ENCODE measurements around the gene SLAMF9.

The SLAMF9 gene

DNA sequence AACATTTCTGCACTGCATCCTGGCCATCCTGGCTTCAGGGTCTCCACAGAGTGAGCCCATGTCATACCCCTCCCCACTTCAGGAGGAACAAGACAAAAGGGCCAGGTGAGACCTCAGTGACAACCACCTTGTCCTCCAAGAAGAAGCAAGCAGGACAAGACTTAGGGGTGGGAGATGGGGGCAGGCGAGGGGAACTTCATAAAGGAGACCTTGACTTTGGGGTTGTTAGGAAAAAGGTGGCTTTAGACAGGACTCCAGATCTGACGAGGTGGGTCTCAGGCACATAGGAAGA, 24.0 kb upstream of the SLAMF9 start:
- FAIRE-seq (no peak), DNase-seq (ENCODE audit: insufficient read length, low spot score) (no peak)
- TF ChIP-seq, protein P1, sequence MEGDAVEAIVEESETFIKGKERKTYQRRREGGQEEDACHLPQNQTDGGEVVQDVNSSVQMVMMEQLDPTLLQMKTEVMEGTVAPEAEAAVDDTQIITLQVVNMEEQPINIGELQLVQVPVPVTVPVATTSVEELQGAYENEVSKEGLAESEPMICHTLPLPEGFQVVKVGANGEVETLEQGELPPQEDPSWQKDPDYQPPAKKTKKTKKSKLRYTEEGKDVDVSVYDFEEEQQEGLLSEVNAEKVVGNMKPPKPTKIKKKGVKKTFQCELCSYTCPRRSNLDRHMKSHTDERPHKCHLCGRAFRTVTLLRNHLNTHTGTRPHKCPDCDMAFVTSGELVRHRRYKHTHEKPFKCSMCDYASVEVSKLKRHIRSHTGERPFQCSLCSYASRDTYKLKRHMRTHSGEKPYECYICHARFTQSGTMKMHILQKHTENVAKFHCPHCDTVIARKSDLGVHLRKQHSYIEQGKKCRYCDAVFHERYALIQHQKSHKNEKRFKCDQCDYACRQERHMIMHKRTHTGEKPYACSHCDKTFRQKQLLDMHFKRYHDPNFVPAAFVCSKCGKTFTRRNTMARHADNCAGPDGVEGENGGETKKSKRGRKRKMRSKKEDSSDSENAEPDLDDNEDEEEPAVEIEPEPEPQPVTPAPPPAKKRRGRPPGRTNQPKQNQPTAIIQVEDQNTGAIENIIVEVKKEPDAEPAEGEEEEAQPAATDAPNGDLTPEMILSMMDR (IDR thresholded peaks at IDR 0.05; ENCODE audit: insufficient read depth, missing control alignments) = no peak

DNA sequence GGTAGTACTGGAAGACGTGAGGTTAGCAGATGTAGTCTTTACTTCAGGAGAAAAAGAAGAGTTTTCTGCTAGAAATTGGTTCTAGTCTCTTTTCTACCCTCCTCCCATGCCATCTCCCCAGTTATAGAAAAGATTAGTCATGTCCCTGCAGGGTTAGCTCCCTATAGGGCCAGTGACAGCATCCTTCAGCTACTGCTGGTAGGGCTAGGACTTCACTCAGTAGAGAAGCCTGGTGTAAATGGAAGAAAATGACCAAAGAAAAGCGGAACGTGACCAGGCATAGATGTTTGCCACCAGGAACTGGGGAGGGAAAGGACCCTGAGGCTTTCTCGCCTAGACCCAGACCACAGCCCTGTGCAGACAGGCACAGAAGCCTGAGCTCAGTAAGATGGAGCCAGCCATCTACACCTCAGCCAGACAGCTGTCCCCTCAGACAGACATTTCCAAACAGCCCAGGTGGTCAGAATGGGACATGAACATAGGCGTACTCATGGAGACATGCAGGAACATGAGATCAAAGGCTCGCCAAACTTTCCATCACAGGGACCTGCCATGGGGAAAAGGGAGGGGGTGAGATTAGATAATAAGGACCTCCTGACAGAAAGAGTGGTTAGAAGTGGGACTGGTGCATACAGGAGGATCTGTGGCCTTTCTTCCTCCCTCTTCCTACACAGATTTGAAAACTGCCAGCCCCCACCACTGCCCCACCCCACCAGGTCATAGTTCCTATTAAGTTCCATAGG, 23.5 kb upstream of the SLAMF9 start:
- TF ChIP-seq, protein P1 (IDR thresholded peaks at IDR 0.05; ENCODE audit: insufficient read depth, missing control alignments) = no peak
- no peak for FAIRE-seq
- DNase-seq (ENCODE audit: insufficient read length, low spot score) = no peak

DNA sequence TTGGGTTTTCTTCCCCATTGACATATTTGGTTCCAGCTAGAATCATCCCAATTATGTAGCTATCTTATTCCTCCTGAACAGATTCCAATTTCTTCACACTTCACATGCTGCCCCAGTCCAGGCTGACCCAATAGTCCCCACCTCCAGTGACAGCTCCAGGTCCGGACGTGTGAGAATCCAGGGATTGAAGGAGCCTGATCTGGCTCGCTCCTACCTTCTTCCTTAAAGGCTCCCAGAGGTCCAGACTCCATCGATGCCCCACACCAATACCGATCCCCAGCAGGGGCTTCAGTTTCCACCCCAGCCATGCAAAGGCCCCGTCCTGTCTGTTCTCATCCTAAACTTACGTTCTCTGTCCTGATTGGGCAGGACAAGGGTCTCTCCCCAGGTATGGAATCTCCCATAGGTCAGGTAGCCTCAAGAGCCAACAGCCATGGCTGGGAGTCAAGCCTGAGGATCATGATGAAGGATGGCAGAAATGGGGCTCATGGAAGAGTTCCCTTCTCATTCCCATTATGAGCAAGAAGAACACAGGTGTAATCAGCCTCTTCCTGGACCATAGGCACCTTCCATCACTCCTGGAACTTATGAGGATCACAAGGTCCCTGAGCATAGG, 20.4 kb upstream of the SLAMF9 start:
- FAIRE-seq = no peak
- no peak for DNase-seq (ENCODE audit: insufficient read length, low spot score)
- TF ChIP-seq, protein P1 (IDR thresholded peaks at IDR 0.05; ENCODE audit: insufficient read depth, missing control alignments) = no peak

DNA sequence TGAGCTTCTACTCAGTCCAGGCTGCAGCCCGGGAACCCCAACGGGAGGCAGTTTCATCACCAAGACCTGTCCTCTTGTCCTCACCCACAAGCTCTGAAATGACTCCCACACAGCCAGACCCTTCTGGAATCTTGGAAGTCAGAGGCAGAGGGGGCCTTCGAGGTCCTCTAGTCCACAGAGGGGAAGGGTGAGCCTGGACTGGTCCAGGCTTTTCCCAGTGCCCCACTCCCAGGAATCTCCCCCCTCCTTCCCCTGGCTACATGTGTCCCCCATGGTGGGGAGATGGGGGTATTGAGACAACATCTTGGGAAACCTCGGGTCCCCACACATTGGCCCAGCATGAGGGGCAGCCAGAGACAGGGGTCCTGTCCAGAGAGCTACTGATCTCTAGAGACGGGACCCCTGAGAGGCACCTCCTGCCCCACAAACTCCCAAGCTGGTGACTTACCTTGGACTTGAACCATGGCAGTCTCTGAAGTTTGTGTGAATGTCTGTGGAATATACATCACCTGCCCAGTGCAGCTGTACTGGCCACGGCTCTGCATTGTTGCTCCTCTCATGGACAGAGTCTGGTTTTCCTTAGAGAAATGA, 19.4 kb upstream of the SLAMF9 start:
- TF ChIP-seq, protein P1 (IDR thresholded peaks at IDR 0.05; ENCODE audit: insufficient read depth, missing control alignments) = no peak
- no peak for FAIRE-seq

DNA sequence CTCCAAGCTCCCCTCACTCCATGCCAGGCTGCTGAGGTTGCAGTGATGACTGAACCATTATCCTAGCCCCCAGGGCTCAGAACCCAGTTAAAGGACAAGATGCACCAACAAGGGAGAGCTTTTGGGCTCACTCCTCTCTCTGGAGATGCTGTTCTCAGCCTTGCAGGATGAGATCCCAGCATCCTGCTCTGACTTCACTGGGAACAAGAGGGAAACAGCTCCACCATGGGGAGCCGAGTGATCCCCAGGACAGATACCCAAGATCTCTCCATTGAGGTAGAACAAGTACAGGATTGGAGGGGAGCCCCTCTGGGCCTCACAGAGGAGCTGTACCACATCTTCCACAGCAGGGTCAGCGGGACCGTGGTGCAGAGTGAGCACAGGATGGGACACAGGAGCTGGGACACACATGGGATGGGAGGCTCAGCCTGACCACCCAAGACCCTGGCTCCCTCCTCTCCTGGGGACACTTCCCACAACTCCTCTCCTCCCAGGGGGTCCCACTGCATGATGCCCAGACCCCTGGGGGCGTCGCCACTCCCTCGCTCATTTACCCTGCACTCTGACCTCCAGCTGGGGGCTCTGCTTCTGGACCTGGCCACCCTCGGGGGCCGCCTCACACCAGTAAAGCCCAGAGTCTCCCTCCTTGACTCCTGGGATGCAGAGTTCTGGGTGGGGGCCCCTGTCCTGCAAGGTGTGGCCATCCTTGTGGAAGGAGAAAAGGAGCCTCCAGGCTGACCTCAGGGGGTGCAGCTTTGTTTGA, 18.6 kb upstream of the SLAMF9 start:
- DNase-seq (ENCODE audit: insufficient read length, low spot score) (no peak), FAIRE-seq (no peak)
- TF ChIP-seq, protein P1 (IDR thresholded peaks at IDR 0.05; ENCODE audit: insufficient read depth, missing control alignments) = no peak

More for the DNA sequence above, 19.4 kb upstream of the SLAMF9 start:
- no peak for DNase-seq (ENCODE audit: insufficient read length, low spot score)

DNA sequence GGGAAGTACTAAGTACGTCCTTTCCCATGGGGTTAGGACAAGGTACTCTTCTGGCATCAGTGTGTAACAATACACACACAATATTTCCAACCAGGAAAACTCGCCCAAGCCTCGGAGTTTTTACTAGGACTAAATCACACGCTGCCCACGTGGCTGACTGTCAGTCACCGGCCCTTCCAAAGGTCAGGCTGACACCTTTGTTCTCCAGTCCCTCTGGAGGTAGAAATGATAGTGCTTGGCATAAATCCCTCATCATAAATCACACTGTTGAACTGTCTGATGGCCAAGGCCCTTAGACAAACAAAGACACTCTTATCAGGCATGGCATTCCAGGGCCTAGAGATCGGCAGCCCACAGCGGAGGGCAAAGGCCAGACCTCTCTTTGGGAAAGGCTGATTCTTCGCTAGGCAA, 16.9 kb upstream of the SLAMF9 start:
- no peak for FAIRE-seq

More for the DNA sequence above, 16.9 kb upstream of the SLAMF9 start:
- TF ChIP-seq, protein P1 (IDR thresholded peaks at IDR 0.05; ENCODE audit: insufficient read depth, missing control alignments) = no peak
- DNase-seq (ENCODE audit: insufficient read length, low spot score) = no peak
